HTR-8/SVneo (cell line): ENCODE data around the gene TMEM201.
A peak's percentile ranks its signal among the peaks of the same experiment; 100 is the strongest.
"Not testable (repeated sequence)": the region's sequence is repeated elsewhere in the genome, so short reads cannot be mapped to it uniquely, and the experiment has no call there.

Experiments used
- DNase-seq: peaks from one replicate; pipeline ENCODE4 v3.0.0; 2011; ENCODE audit warnings: low spot score, mixed read lengths; ENCODE audit not compliant: insufficient read length
- FAIRE-seq: peaks from 2 replicates; lab custom pipeline; 2011; peaks lifted over from hg19 to GRCh38; lab: Jason Lieb, UNC

TMEM201 gene

DNA sequence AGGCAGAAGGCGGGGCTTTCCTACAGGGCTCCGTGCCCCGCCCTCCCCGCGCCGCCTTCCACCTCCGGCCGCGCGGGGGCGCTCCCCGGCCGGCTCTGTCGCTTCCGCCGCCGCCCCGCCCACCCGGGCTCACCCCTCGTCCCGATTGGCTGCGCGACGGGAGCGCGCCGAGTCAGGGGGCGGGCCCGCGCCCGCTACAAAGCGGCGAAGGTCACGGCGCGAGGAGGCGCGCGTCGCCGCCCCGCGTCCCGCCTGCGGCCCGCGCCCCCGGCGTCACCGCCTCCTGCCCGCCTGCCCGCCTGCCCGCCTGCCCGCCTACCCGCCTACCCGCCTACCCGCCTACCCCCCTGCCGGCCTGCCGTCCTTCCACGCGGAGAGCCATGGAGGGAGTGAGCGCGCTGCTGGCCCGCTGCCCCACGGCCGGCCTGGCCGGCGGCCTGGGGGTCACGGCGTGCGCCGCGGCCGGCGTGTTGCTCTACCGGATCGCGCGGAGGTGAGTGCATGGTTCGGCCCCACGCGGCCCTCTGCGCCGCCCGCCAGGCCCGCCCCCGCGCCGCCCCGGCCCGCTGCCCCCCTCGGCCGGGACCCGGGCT, at the start of gene TMEM201:
Gene TMEM201, plus strand, starts transcription at position 361 of the 593 bp plus-strand sequence. Its CDS starts 20 bp downstream, at position 381.
- DNase-seq (peak; percentile 91), FAIRE-seq (peak; percentile 99)

DNA sequence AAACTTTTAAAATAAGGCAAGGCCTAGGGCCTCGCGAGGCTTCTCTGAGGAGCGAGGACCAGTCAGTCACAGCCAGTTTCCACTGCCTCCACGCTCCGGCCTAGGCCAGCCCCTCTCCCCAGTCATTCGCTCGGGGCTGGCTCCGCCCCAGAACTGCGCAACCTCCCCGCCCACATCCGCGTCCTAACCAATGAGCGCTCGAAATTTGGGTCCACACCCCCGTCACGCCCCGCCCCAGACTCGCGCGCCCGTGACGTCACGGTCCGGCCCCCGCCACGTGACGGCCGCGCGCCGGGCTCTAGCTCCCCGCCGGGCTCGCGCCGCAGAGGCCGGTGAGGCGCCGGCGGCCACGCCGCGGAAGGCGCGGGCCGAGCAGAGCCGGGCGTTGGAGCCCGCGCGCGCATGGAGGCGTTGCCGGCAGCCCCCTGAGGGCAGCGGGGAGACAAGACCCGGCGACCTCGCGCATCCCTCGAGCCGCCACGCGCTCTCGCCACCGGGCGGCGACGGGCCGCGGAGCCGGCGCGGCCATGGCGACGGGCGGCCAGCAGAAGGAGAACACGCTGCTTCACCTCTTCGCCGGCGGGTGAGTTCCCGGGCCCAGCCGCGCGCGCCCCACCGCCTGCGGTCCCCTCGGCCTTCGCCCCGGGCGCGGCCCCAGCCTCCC, 49.4 kb upstream of the TMEM201 start, which contains the start of gene SLC25A33:
Gene SLC25A33, plus strand, starts transcription at position 301 of the 664 bp plus-strand sequence. Its CDS starts 227 bp downstream, at position 528.
- peak; percentile 97 for FAIRE-seq

GRCh38 chr1:9539829-9540550, 48.7 kb upstream of the TMEM201 start:
- DNase-seq, result peak; percentile 57
- FAIRE-seq, result no peak

More for the DNA sequence above, 49.4 kb upstream of the TMEM201 start, which contains the start of gene SLC25A33:
- peak; percentile 93 for DNase-seq

DNA sequence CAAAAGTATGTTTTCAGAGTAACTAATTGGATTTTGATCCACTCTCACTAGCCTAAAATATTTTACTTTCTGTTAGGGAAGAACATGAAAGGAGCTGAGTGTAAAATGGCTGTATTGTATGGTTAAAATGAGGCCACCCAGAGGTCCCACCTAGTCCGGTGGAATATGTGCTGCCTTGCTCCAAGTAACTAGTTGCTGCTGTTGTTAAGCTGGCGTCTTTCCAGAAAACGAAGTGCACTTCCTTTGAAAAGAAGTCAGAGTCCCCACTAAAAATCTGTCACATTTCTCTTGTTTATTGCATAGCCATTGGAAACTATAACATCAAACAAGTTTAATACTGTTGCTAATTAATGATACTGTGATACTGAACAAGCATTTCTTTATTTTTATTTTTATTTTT, 46.3 kb upstream of the TMEM201 start:
- DNase-seq (no peak), FAIRE-seq (no peak)

DNA sequence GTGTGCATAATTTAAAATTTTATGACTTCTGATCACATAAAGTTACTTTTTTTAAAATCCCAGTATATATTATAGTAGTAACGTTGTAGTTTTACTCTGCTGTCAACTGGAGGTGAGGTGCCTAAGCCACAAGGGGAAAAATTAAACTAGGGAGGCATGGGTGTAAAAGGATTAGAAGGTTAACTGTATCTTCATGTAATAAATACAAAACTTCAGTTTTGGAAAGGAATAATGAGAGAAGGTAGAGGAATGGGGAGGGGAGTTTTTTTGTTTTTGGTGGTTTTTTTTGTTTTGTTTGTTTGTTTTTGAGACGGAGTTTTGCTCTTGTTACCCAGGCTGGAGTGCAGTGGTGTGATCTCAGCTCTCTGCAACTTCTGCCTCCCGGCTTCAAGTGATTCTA, 43.8 kb upstream of the TMEM201 start:
- FAIRE-seq (no peak), DNase-seq (no peak)

- no peak for DNase-seq
- no peak for FAIRE-seq
These were observed 38.7 kb upstream of the TMEM201 start for GRCh38 chr1:9549955-9550546.

- FAIRE-seq, result no peak
These were observed 36.7 kb upstream of the TMEM201 start for GRCh38 chr1:9551984-9552383.

DNA sequence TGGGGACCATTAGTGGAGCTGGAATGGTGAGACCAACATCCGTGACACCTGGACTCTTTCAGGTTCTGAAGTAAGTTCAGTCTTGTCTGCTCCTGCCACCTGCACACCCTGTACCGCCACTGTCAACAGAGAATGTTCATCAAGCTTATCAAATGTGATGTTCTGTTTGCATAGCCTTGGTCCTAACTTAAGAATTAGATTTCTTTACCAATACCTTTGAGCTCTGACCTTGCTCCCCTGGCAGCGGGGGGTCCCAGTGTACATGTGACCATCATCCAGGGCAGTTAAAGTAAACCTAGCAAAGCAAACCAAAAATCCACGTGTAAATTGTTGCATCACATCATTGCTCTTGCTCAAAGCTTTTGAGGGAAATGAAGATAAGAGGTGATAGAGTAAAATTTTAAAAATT, 35.0 kb upstream of the TMEM201 start:
- DNase-seq (no peak), FAIRE-seq (no peak)

More at GRCh38 chr1:9551984-9552383, 36.7 kb upstream of the TMEM201 start:
- DNase-seq, result no peak

- FAIRE-seq, result no peak
- no peak for DNase-seq
These were observed 32.8 kb upstream of the TMEM201 start for GRCh38 chr1:9555942-9556341.

DNA sequence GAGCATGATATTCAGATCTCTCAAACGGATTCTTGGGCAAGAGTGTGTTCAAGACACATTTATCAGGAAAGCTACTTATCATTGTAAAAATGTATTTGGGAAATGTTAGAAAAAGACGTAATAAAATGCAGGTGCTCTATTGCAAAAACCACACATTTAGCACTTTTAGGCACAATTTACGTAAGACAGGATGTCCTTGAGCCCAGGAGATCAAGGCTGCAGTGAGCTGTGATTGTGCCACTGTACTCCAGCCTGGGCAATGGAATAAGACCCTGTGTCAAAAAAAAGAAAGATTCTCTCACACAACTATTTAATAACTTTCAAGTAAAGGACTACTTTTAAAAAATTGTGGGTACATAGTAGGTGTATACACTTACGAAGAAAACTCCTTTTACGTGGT, 31.1 kb upstream of the TMEM201 start:
- DNase-seq (no peak), FAIRE-seq (no peak)

DNA sequence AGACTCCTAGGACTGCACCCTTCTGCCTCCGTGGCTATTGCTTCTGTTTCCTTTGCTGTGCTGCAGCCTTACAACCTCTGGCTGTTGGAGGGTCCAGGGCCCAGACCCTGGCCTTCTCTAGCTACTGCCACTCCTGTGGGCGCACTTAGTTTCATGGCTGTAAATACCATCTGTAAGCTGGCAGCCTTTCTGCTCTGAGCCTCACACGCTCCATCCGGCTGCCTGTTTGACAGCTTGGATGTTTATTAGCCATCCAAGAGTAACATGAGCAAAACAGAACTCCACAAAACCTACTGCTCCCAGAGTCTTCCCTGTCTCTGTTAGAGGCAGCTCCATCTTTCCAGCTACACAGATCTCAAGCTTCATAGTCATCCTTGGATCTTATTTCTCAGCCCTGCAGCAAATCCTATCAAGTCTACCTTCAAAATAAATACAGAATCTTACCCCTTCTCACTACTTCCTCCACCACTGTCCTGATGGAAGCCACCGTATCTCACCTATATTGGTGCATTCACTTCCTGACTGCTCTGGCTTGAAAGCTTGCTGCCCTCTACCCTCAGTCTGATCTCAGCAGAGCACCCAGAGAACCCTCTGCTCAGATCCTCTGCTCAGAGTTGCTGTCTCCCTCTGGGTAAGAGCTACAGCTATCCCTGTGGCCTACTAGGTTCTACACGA, 30.3 kb upstream of the TMEM201 start:
- DNase-seq (no peak), FAIRE-seq (no peak)

DNA sequence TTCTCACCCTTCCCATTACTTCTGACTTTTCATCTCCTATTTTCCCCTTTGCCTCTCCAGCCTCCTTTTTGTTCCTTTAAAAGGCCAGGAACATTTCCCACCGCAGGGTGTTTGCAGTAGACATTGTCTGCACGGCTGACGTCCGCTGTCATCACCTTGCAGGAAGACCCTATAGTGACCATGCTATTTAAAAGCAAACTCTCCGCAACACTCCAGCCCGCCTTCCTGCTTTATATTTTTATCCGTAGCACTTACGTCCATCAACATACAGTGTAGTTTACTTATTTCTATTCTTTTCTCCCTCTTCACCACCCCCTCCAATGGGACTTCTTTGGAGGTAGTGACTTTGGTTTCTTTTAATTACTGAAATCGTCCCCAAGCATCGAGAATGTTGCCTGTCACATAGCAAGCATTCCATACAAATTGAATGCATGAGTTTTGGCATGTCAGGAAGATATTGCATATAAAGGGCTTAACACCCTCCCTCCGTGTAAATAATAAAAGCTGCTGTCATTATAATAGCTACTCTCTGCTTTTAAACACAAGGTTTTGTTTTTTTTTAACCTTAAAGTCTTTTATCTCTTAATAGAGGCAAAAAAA, 29.7 kb upstream of the TMEM201 start:
- no peak for FAIRE-seq
- DNase-seq, result no peak

DNA sequence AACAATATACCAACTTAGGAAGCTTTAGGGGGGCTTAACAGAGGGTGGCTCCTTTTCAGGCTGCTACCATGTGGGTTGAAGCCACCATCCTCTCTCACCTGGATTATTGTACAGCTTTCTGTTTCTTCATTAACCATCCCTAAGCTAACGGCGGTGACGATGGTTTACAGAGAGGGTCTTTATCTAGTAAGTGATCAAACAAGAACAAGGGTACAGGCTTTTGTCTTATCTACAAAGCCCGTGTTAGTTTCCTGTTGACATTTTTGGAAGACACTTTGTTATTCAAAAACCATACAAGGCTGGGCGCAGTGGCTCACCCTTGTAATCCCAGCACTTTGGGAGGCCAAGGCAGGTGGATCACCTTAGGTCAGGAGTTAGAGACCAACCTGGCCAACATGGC, 29.0 kb upstream of the TMEM201 start:
- FAIRE-seq (no peak), DNase-seq (no peak)

DNA sequence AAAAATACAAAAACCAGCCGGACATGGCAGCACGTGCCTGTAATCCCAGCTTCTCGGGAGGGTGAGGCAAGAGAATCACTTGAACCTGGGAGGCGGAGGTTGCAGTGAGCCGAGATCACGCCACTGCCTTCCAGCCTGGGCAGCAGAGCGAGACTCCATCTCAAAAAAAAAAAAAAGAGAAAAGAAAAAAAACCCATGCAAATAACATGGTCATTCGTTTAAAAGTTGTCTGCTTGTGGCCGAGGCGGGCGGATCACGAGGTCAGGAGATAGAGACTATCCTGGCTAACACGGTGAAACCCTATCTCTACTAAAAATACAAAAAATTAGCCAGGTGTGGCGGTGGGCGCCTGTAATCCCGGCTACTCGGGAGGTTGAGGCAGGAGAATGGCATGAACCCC, 28.6 kb upstream of the TMEM201 start:
- FAIRE-seq, DNase-seq: not testable (repeated sequence)

- peak; percentile 53 for DNase-seq
- FAIRE-seq, result no peak
These were observed 27.3 kb upstream of the TMEM201 start for GRCh38 chr1:9561429-9561828.

- FAIRE-seq (no peak), DNase-seq (no peak)
These were observed 19.4 kb upstream of the TMEM201 start for GRCh38 chr1:9569267-9569666.

DNA sequence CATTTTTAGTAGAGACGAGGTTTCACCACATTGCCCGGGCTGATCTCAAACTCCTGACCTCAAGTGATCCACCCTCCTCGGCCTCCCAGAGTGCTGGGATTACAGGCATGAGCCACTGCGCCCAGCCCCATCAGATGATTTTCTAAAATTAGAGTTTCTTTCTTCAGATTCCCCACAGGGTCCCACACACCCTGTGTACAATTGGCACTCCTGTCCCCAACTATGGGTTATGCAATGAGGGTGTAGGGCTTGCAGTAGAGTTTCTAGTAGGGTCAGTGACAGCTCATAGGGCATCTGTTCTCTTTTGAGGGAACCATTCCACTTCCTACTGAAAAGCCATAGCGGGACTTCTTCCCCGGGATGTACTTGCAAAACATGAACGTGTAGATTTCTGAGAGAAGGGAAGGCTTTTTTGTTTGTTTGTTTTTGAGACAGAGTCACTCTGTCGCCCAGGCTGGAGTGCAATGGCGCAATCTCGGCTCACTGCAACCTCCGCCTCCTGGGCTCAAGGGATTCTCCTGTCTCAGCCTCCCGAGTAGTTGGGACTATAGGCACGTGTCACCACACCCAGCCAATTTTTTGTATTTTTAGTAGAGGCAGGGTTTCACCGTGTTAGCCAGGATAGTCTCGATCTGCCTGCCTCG, 17.7 kb upstream of the TMEM201 start:
- FAIRE-seq, DNase-seq: not testable (repeated sequence)

DNA sequence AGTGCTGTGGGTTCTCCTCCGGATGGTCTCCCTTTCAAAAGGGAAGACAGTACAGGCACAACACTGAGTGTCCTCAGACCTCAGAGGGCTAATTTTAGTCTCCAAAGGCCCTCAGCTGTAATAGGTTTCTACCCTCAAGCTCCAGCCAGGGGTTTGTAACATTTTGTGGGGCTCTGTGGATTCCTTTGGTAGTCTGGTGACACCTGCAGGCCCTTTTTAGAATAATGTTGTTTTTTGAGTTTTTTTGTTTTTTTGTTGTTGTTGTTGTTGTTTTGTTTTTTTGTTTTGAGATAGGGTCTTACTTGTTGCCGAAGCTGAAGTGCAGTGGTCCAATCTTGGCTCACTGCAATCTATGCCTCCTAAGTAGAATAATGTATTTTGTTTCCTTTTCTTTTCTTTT, 15.0 kb upstream of the TMEM201 start:
- DNase-seq (no peak), FAIRE-seq (no peak)

- no peak for FAIRE-seq
- no peak for DNase-seq
These were observed 13.2 kb upstream of the TMEM201 start for GRCh38 chr1:9575486-9575885.
